ENCODE data around the gene LGMN.

GRCh38 chr14:92781350-92781749 lies 32.9 kb upstream of the LGMN start:
- TF ChIP-seq, protein P1, sequence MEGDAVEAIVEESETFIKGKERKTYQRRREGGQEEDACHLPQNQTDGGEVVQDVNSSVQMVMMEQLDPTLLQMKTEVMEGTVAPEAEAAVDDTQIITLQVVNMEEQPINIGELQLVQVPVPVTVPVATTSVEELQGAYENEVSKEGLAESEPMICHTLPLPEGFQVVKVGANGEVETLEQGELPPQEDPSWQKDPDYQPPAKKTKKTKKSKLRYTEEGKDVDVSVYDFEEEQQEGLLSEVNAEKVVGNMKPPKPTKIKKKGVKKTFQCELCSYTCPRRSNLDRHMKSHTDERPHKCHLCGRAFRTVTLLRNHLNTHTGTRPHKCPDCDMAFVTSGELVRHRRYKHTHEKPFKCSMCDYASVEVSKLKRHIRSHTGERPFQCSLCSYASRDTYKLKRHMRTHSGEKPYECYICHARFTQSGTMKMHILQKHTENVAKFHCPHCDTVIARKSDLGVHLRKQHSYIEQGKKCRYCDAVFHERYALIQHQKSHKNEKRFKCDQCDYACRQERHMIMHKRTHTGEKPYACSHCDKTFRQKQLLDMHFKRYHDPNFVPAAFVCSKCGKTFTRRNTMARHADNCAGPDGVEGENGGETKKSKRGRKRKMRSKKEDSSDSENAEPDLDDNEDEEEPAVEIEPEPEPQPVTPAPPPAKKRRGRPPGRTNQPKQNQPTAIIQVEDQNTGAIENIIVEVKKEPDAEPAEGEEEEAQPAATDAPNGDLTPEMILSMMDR (IDR thresholded peaks at IDR 0.05; ENCODE audit: poor library complexity, severe bottlenecking): no peak
- no peak for TF ChIP-seq EP300 (conservative IDR thresholded peaks at IDR 0.05; ENCODE audit: poor library complexity, severe bottlenecking)

Measured in neural cell (in vitro differentiated cells).